Endothelial cell of umbilical vein (primary cell): ENCODE results near the gene PPP1R26. TPM values are rescaled to one million over a fixed set of nuclear protein-coding genes. Genes with fewer than 3 reads are reported as not detected.

Source experiments
- BruUV-seq: library from RNA; stranded (reverse); fragments of 400-500 nt; replicated peaks from 2 replicates; lab custom pipeline; 2021; lab: Mats Ljungman, UMichigan
- CTCF ChIA-PET: fragments of 300-600, 350-600 bp; sonication (Branson Sonifier 250); formaldehyde crosslinking; loops from one replicate; lab custom pipeline; 2021; ENCODE audit warnings: antibody characterized with exemption, inconsistent platforms; lab: Charles Lee
- POLR2A ChIA-PET: fragments of 300-600, 350-600 bp; sonication (Branson Sonifier 250); formaldehyde crosslinking; loops from one replicate; lab custom pipeline; 2021; ENCODE audit warnings: antibody characterized with exemption, inconsistent platforms; lab: Charles Lee
- DNase-seq: peaks from one replicate; pipeline ENCODE4 v3.0.0-alpha.2; 2011; ENCODE audit warnings: low read depth, low spot score
- FAIRE-seq: peaks from 2 replicates; lab custom pipeline; 2011; peaks lifted over from hg19 to GRCh38; lab: Jason Lieb, UNC
- H2AFZ ChIP-seq: 2 replicates; pipeline ENCODE4 v1.6.0; 2012; ENCODE audit warnings: low read depth, low read length, control low read depth, inconsistent platforms
- H3K27ac ChIP-seq: 2 replicates; pipeline ENCODE4 v1.5.1; 2011; ENCODE audit warnings: low read depth, mild to moderate bottlenecking, control low read depth, low read length, moderate library complexity; ENCODE audit not compliant: insufficient read depth
- H3K27me3 ChIP-seq, 2 experiments: 2 replicates each; pipeline versions ENCODE4 v1.6.0 to v1.6.1; 2011; ENCODE audit warnings: low read length in 2 of 2, mixed read lengths in 1 of 2; ENCODE audit not compliant: control insufficient read depth in 2 of 2, insufficient read depth in 2 of 2
- H3K36me3 ChIP-seq, 2 experiments: 2 replicates in 1 of 2; 3 replicates in 1 of 2; pipeline ENCODE4 v1.5.1; 2011; ENCODE audit warnings: low read length in 2 of 2, mild to moderate bottlenecking in 1 of 2, moderate library complexity in 1 of 2; ENCODE audit not compliant: control insufficient read depth in 2 of 2, insufficient read depth in 2 of 2; ENCODE audit errors: extremely low read depth in 1 of 2
- H3K4me1 ChIP-seq: 3 replicates; pipeline ENCODE4 v1.5.1; 2011; ENCODE audit warnings: mild to moderate bottlenecking, low read length; ENCODE audit not compliant: control insufficient read depth, insufficient read depth; ENCODE audit errors: extremely low read depth
- H3K4me2 ChIP-seq: 2 replicates; pipeline ENCODE4 v1.6.1; 2011; ENCODE audit warnings: low read length, control low read depth, mixed read lengths; ENCODE audit not compliant: insufficient read depth
- H3K4me3 ChIP-seq, 3 experiments: fragments of 200-600 bp in 1 of 3; sonication (generic), shearing (Covaris generic) in 1 of 3; replicated peaks in 1 of 3; 2 replicates each; pipeline ENCODE4 v1.5.1; 2011 to 2016; ENCODE audit warnings: control low read depth in 3 of 3, low read length in 3 of 3, mild to moderate bottlenecking in 2 of 3, inconsistent platforms in 1 of 3, low read depth in 1 of 3, moderate library complexity in 1 of 3; ENCODE audit not compliant: insufficient read depth in 1 of 3
- H3K79me2 ChIP-seq: 2 replicates; pipeline ENCODE4 v1.6.0; 2012; ENCODE audit warnings: low read length, inconsistent platforms; ENCODE audit not compliant: control insufficient read depth, insufficient read depth
- H3K9ac ChIP-seq: replicated peaks from 2 replicates; pipeline ENCODE3; 2011; ENCODE audit warnings: low read length, control low read depth; ENCODE audit not compliant: insufficient read depth; ENCODE audit errors: extremely low read depth
- H3K9me1 ChIP-seq: replicated peaks from 3 replicates; pipeline ENCODE4 v1.6.0; 2011; ENCODE audit warnings: mild to moderate bottlenecking, low read length; ENCODE audit not compliant: control insufficient read depth, insufficient read depth; ENCODE audit errors: extremely low read depth
- H3K9me3 ChIP-seq: replicated peaks from 2 replicates; pipeline ENCODE4 v1.5.1; 2012; ENCODE audit warnings: low read length, inconsistent platforms; ENCODE audit not compliant: control insufficient read depth, insufficient read depth
- H4K20me1 ChIP-seq: replicated peaks from 2 replicates; pipeline ENCODE3; 2011; ENCODE audit warnings: mild to moderate bottlenecking, low read length; ENCODE audit not compliant: control insufficient read depth, insufficient read depth; ENCODE audit errors: extremely low read depth
- EZH2 ChIP-seq: IDR thresholded peaks from 2 replicates; pipeline ENCODE4 v1.6.1; 2012; ENCODE audit warnings: borderline replicate concordance, low read depth, mild to moderate bottlenecking, moderate library complexity, low read length, inconsistent platforms; ENCODE audit not compliant: severe bottlenecking
- FOS ChIP-seq: IDR thresholded peaks from 2 replicates; pipeline ENCODE4 v1.6.1; 2011; ENCODE audit warnings: mild to moderate bottlenecking, low read length, moderate library complexity, borderline replicate concordance; ENCODE audit not compliant: insufficient read depth
- GATA2 ChIP-seq: IDR thresholded peaks from 2 replicates; pipeline ENCODE4 v1.7.0; 2011; ENCODE audit warnings: low read depth, mild to moderate bottlenecking, moderate library complexity, mixed read lengths, low read length; ENCODE audit not compliant: insufficient read length, insufficient read depth
- JUN ChIP-seq: IDR thresholded peaks from 2 replicates; pipeline ENCODE4 v1.6.1; 2011; ENCODE audit warnings: borderline replicate concordance, low read depth; ENCODE audit not compliant: insufficient read length, insufficient read depth
- MAX ChIP-seq: IDR thresholded peaks from 2 replicates; pipeline ENCODE4 v1.6.1; 2011; ENCODE audit not compliant: insufficient read depth, insufficient read length
- MYC ChIP-seq: IDR thresholded peaks from one replicate; pipeline ENCODE4 v1.6.1; 2011; ENCODE audit warnings: mild to moderate bottlenecking, low read depth, low read length
- POLR2A ChIP-seq: IDR thresholded peaks from 2 replicates; pipeline ENCODE4 v1.6.1; 2012; ENCODE audit warnings: low read depth, mild to moderate bottlenecking, control low read depth, low read length
- POLR2AphosphoS5 ChIP-seq: IDR thresholded peaks from 2 replicates; pipeline ENCODE4 v1.6.1; 2012; ENCODE audit warnings: low read depth, mild to moderate bottlenecking, control low read depth, low read length, moderate library complexity; ENCODE audit not compliant: insufficient read depth
- dilution Hi-C: fragments of 300-500 bp; cut with MboI; formaldehyde crosslinking; loops from one replicate; pipeline ENCODE4 v1.15.0; 2019; ENCODE audit warnings: low sequenced_read_pairs; ENCODE audit not compliant: extremely low pct_ligation_motif_present
- intact Hi-C: fragments of 100-400 bp; cut with micrococcal nuclease; formaldehyde crosslinking; loops from one replicate; pipeline ENCODE4 v1.10.0; 2022
- polyA plus RNA-seq, 4 experiments: library from polyadenylated mRNA; depleted of rRNA in 3 of 4; stranded (reverse) in 3 of 4; unstranded in 1 of 4; fragments of >200 nt; gene quantifications; 2 replicates each; pipeline versions ENCODE4 v1.2.1 to v1.2.3, GENCODE V29; 2011 to 2012; ENCODE audit warnings: missing spikeins in 1 of 4
- total RNA-seq: library from RNA; stranded (reverse); gene quantifications from 2 replicates; pipeline ENCODE4 v1.2.3, GENCODE V29; 2021
- TF ChIP-seq, protein P1 (sequence below), 2 donors: IDR thresholded peaks; 1 replicate in 1 of 2; 2 replicates in 1 of 2; pipeline ENCODE4 v1.5.1; 2011; ENCODE audit warnings: low read length in 2 of 2, mild to moderate bottlenecking in 2 of 2, moderate library complexity in 2 of 2, control low read depth in 1 of 2, inconsistent platforms in 1 of 2, low read depth in 1 of 2; ENCODE audit not compliant: insufficient read depth in 1 of 2; ENCODE audit errors: extremely low read depth in 1 of 2

PPP1R26 gene
- total and polyA plus RNA-seq, 2 donors (not counting 3 experiments of a cell fraction or from before 2014, with no cell fraction given), result 5.9 to 16.9 TPM

DNA sequence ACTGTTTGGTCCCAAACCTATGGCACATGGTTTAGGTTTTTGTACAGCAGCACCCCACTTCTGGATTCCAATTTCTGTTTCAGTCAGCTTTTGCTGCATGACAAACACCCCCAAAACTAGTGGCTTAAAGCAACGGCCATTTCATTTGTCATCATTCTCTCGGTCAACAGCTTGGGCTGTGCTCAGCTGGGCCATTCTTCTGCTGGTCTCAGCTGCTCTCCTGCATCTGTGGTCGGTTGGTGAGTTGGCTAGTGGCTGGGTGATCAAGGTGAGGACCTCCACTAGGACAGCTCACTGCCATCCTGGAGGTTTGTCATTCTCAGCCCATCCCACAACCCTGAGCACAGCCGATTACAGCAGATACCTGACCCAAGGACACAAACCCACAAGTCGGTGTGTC, 24.8 kb upstream of the PPP1R26 start:
- BruUV-seq, result no TSS peak
- dilution Hi-C loops (no loop called here), intact Hi-C loops (no loop called here)
- CTCF ChIA-PET, result no interaction called here
- H3K4me2 ChIP-seq, result no peak overlapping the region
- no peak overlapping the region for H2AFZ ChIP-seq
- no peak overlapping the region for H3K27ac ChIP-seq
- no peak for TF ChIP-seq MYC
- TF ChIP-seq POLR2AphosphoS5, result no peak
- no peak for TF ChIP-seq POLR2A
- TF ChIP-seq FOS, result no peak
- no peak for TF ChIP-seq JUN
- TF ChIP-seq MAX, result no peak
- no peak for TF ChIP-seq EZH2
- no peak for TF ChIP-seq GATA2
- TF ChIP-seq, protein P1, sequence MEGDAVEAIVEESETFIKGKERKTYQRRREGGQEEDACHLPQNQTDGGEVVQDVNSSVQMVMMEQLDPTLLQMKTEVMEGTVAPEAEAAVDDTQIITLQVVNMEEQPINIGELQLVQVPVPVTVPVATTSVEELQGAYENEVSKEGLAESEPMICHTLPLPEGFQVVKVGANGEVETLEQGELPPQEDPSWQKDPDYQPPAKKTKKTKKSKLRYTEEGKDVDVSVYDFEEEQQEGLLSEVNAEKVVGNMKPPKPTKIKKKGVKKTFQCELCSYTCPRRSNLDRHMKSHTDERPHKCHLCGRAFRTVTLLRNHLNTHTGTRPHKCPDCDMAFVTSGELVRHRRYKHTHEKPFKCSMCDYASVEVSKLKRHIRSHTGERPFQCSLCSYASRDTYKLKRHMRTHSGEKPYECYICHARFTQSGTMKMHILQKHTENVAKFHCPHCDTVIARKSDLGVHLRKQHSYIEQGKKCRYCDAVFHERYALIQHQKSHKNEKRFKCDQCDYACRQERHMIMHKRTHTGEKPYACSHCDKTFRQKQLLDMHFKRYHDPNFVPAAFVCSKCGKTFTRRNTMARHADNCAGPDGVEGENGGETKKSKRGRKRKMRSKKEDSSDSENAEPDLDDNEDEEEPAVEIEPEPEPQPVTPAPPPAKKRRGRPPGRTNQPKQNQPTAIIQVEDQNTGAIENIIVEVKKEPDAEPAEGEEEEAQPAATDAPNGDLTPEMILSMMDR (IDR thresholded peaks at IDR 0.05; ENCODE audit: extremely low read depth in 1 of 2, insufficient read depth in 1 of 2, low read depth in 1 of 2, low read length in 2 of 2), result no peak
- H3K79me2 ChIP-seq, result no peaks in the 10 kb centered on the region
- no peaks in the 10 kb centered on the region for H4K20me1 ChIP-seq
- H3K36me3 ChIP-seq, result no peaks in the 10 kb centered on the region
- H3K4me3 ChIP-seq, result no peak overlapping the region
- POLR2A ChIA-PET, result interaction anchor here (0.8 kb wide), 1 partner anchor 11 kb away, joined by 3 read pairs; no protein-coding TSS in a partner anchor
- no peaks in the 10 kb centered on the region for H3K9me1 ChIP-seq
- FAIRE-seq (no peak), DNase-seq (no peak)
- H3K4me1 ChIP-seq, result no peaks in the 10 kb centered on the region
- H3K9me3 ChIP-seq, result no peaks in the 10 kb centered on the region
- H3K9ac ChIP-seq, result no peak overlapping the region
- peaks cover 0 to 2% of the 10 kb centered on the region in 2 experiments for H3K27me3 ChIP-seq
